ENCODE data around the gene ZNF474.

ZNF474 gene

GRCh38 chr5:122142480-122143164, 13.3 kb downstream of the ZNF474 start:
- no peak for DNase-seq (ENCODE audit: low read depth)
- no peak overlapping the region for H3K4me3 ChIP-seq (ENCODE audit: low read depth, low read length)
- no peak for TF ChIP-seq CTCF (IDR thresholded peaks at IDR 0.05; ENCODE audit: control insufficient read depth, extremely low read depth, insufficient read depth)

GRCh38 chr5:122144236-122144635, 14.9 kb downstream of the ZNF474 start:
- H3K4me3 ChIP-seq (ENCODE audit: low read depth, low read length) = no peak overlapping the region
- DNase-seq (ENCODE audit: low read depth) = no peak
- TF ChIP-seq CTCF (IDR thresholded peaks at IDR 0.05; ENCODE audit: control insufficient read depth, extremely low read depth, insufficient read depth) = no peak

- no peak for TF ChIP-seq CTCF (IDR thresholded peaks at IDR 0.05; ENCODE audit: control insufficient read depth, extremely low read depth, insufficient read depth)
- no peak for DNase-seq (ENCODE audit: low read depth)
- H3K4me3 ChIP-seq (ENCODE audit: low read depth, low read length) = no peak overlapping the region
Measured at GRCh38 chr5:122145906-122146305, 16.6 kb downstream of the ZNF474 start.

GRCh38 chr5:122149321-122150090, 20.2 kb downstream of the ZNF474 start:
- DNase-seq (ENCODE audit: low read depth) = no peak
- H3K4me3 ChIP-seq (ENCODE audit: low read depth, low read length) = no peak overlapping the region

GRCh38 chr5:122150215-122150614, 20.9 kb downstream of the ZNF474 start:
- no peak for TF ChIP-seq CTCF (IDR thresholded peaks at IDR 0.05; ENCODE audit: control insufficient read depth, extremely low read depth, insufficient read depth)
- no peak for DNase-seq (ENCODE audit: low read depth)
- H3K4me3 ChIP-seq (ENCODE audit: low read depth, low read length) = no peak overlapping the region

More at GRCh38 chr5:122149321-122150090, 20.2 kb downstream of the ZNF474 start:
- no peak for TF ChIP-seq CTCF (IDR thresholded peaks at IDR 0.05; ENCODE audit: control insufficient read depth, extremely low read depth, insufficient read depth)

GRCh38 chr5:122151640-122152039, 22.3 kb downstream of the ZNF474 start:
- no peak for TF ChIP-seq CTCF (IDR thresholded peaks at IDR 0.05; ENCODE audit: control insufficient read depth, extremely low read depth, insufficient read depth)
- no peak for DNase-seq (ENCODE audit: low read depth)
- no peak overlapping the region for H3K4me3 ChIP-seq (ENCODE audit: low read depth, low read length)

Data from LNCaP clone FGC (cell line).